Germinal center (tissue), 1 donor: ENCODE data around the gene LHPP.

Experiments
- DNase-seq: peaks from one replicate; pipeline ENCODE4 v3.0.0; 2012; ENCODE audit warnings: mixed read lengths, low spot score

LHPP gene

GRCh38 chr10:124447751-124448466, 13.7 kb upstream of the LHPP start:
- no peak for DNase-seq

GRCh38 chr10:124448696-124449169, 12.9 kb upstream of the LHPP start:
- no peak for DNase-seq

- no peak for DNase-seq
Measured at GRCh38 chr10:124449170-124450011, 12.2 kb upstream of the LHPP start.

- DNase-seq, result no peak
Measured at GRCh38 chr10:124450012-124450782, 11.4 kb upstream of the LHPP start, which contains the start of gene NKX1-2. Gene NKX1-2, minus strand, starts transcription at chr10:124450035. Its CDS starts 92 bp downstream, at chr10:124449943.

GRCh38 chr10:124450783-124451057, 10.9 kb upstream of the LHPP start:
- no peak for DNase-seq

GRCh38 chr10:124451276-124451675, 10.3 kb upstream of the LHPP start:
- no peak for DNase-seq

- no peak for DNase-seq
Measured at GRCh38 chr10:124453960-124454610, 7.5 kb upstream of the LHPP start.

- no peak for DNase-seq
Measured at GRCh38 chr10:124455441-124455840, 6.2 kb upstream of the LHPP start.

GRCh38 chr10:124458473-124458872, 3.1 kb upstream of the LHPP start:
- no peak for DNase-seq

- DNase-seq, result no peak
Measured at GRCh38 chr10:124458889-124459288, 2.7 kb upstream of the LHPP start.

- no peak for DNase-seq
Measured at GRCh38 chr10:124459395-124459794, 2.2 kb upstream of the LHPP start.

- no peak for DNase-seq
Measured at GRCh38 chr10:124460144-124460543, 1.5 kb upstream of the LHPP start.

- no peak for DNase-seq
Measured at GRCh38 chr10:124462348-124462695, 699 bp downstream of the LHPP start.

GRCh38 chr10:124464028-124464965, 2.7 kb downstream of the LHPP start:
- no peak for DNase-seq

GRCh38 chr10:124465003-124465776, 3.6 kb downstream of the LHPP start:
- peak; percentile 40 for DNase-seq

GRCh38 chr10:124465777-124466488, 4.3 kb downstream of the LHPP start:
- no peak for DNase-seq

- DNase-seq, result no peak
Measured at GRCh38 chr10:124467165-124467564, 5.5 kb downstream of the LHPP start.

- DNase-seq, result no peak
Measured at GRCh38 chr10:124468624-124469023, 7.0 kb downstream of the LHPP start.

GRCh38 chr10:124469956-124470484, 8.4 kb downstream of the LHPP start:
- DNase-seq, result no peak
